ENCODE measurements around the gene CACNA2D3. TPM values are rescaled to one million over a fixed set of nuclear protein-coding genes. Genes with fewer than 3 reads are reported as not detected.
"Not testable (repeated sequence)": the region's sequence is repeated elsewhere in the genome, so short reads cannot be mapped to it uniquely, and the experiment has no call there.

CACNA2D3 gene
- total RNA-seq, 1 donor from 2014 or later = 0.70 TPM

- Histone ChIP-seq H3K4me3 (ENCODE audit: insufficient read depth, low read depth, low read length) (no peak overlapping the region), H4K20me1 (ENCODE audit: insufficient read depth, low read length) (no peaks in the 10 kb centered on the region), H3K4me1 (ENCODE audit: insufficient read depth, low read length) (no peaks in the 10 kb centered on the region), H3K27me3 (ENCODE audit: insufficient read depth, low read length) (no peaks in the 10 kb centered on the region), H3K36me3 (ENCODE audit: insufficient read depth, low read length) (no peaks in the 10 kb centered on the region), H3K27ac (ENCODE audit: low read depth, low read length) (no peak overlapping the region), H3K4me2 (ENCODE audit: low read length) (no peak overlapping the region), H2AFZ (ENCODE audit: low read depth, low read length) (no peak overlapping the region), H3K9ac (ENCODE audit: low read length) (no peak overlapping the region), H3K9me3 (ENCODE audit: insufficient read depth, low read depth, low read length) (no peaks in the 10 kb centered on the region), H3K79me2 (ENCODE audit: insufficient read depth, low read length) (no peaks in the 10 kb centered on the region)
- TF ChIP-seq CTCF (IDR thresholded peaks at IDR 0.05; ENCODE audit: insufficient read depth, low read depth, low read length) (no peak), EZH2 (IDR thresholded peaks at IDR 0.05; ENCODE audit: insufficient read depth, low read length) (no peak)
- H3K9me3 Mint-ChIP-seq (ENCODE audit: unreplicated experiment) = peaks cover under 1% of the 10 kb centered on the region
- H3K27me3 Mint-ChIP-seq (ENCODE audit: low read depth, unreplicated experiment) = no peaks in the 10 kb centered on the region
- H3K4me1 Mint-ChIP-seq (ENCODE audit: low read depth, unreplicated experiment) = peaks cover 1% of the 10 kb centered on the region
- H3K4me3 Mint-ChIP-seq (ENCODE audit: unreplicated experiment) = no peak overlapping the region
- no peak for DNase-seq (ENCODE audit: low read depth)
- H3K36me3 Mint-ChIP-seq (ENCODE audit: low read depth, unreplicated experiment) = no peaks in the 10 kb centered on the region
- no peak for FAIRE-seq
- no peak overlapping the region for H3K27ac Mint-ChIP-seq (ENCODE audit: unreplicated experiment)
Observed at GRCh38 chr3:54633444-54634121, 511.2 kb downstream of the CACNA2D3 start.

- Mint-ChIP-seq H3K27me3 (ENCODE audit: low read depth, unreplicated experiment) (no peaks in the 10 kb centered on the region), H3K27ac (ENCODE audit: unreplicated experiment) (no peak overlapping the region), H3K4me1 (ENCODE audit: low read depth, unreplicated experiment) (peaks cover 1% of the 10 kb centered on the region), H3K9me3 (ENCODE audit: unreplicated experiment) (peaks cover 3% of the 10 kb centered on the region), H3K4me3 (ENCODE audit: unreplicated experiment) (no peak overlapping the region), H3K36me3 (ENCODE audit: low read depth, unreplicated experiment) (no peaks in the 10 kb centered on the region)
- no peak overlapping the region for H3K9ac ChIP-seq (ENCODE audit: low read length)
- H3K4me3 ChIP-seq (ENCODE audit: insufficient read depth, low read depth, low read length) = no peak overlapping the region
- no peaks in the 10 kb centered on the region for H3K36me3 ChIP-seq (ENCODE audit: insufficient read depth, low read length)
- FAIRE-seq (no peak), DNase-seq (ENCODE audit: low read depth) (no peak)
- H4K20me1 ChIP-seq (ENCODE audit: insufficient read depth, low read length) = no peaks in the 10 kb centered on the region
- no peak overlapping the region for H2AFZ ChIP-seq (ENCODE audit: low read depth, low read length)
- H3K4me2 ChIP-seq (ENCODE audit: low read length) = no peak overlapping the region
- H3K27me3 ChIP-seq (ENCODE audit: insufficient read depth, low read length) = no peaks in the 10 kb centered on the region
- H3K9me3 ChIP-seq (ENCODE audit: insufficient read depth, low read depth, low read length) = no peaks in the 10 kb centered on the region
- H3K4me1 ChIP-seq (ENCODE audit: insufficient read depth, low read length) = no peaks in the 10 kb centered on the region
- H3K27ac ChIP-seq (ENCODE audit: low read depth, low read length) = no peak overlapping the region
- no peak for TF ChIP-seq EZH2 (IDR thresholded peaks at IDR 0.05; ENCODE audit: insufficient read depth, low read length)
- no peak for TF ChIP-seq CTCF (IDR thresholded peaks at IDR 0.05; ENCODE audit: insufficient read depth, low read depth, low read length)
- H3K79me2 ChIP-seq (ENCODE audit: insufficient read depth, low read length) = no peaks in the 10 kb centered on the region
Observed at GRCh38 chr3:54634122-54634469, 511.7 kb downstream of the CACNA2D3 start.

GRCh38 chr3:54639790-54640372 is 517.5 kb downstream of the CACNA2D3 start:
- not testable (repeated sequence) for H3K9ac ChIP-seq (ENCODE audit: low read length)

More at GRCh38 chr3:54639790-54640372, 517.5 kb downstream of the CACNA2D3 start:
- H3K36me3 ChIP-seq (ENCODE audit: insufficient read depth, low read length); H3K27ac ChIP-seq (ENCODE audit: low read depth, low read length); H3K4me1 ChIP-seq (ENCODE audit: insufficient read depth, low read length); H3K36me3 Mint-ChIP-seq (ENCODE audit: low read depth, unreplicated experiment); H2AFZ ChIP-seq (ENCODE audit: low read depth, low read length); H3K4me3 Mint-ChIP-seq (ENCODE audit: unreplicated experiment); H3K4me1 Mint-ChIP-seq (ENCODE audit: low read depth, unreplicated experiment); H3K4me2 ChIP-seq (ENCODE audit: low read length); H3K9me3 Mint-ChIP-seq (ENCODE audit: unreplicated experiment); H3K9me3 ChIP-seq (ENCODE audit: insufficient read depth, low read depth, low read length); FAIRE-seq; H3K79me2 ChIP-seq (ENCODE audit: insufficient read depth, low read length); DNase-seq (ENCODE audit: low read depth); H3K27me3 ChIP-seq (ENCODE audit: insufficient read depth, low read length); H3K4me3 ChIP-seq (ENCODE audit: insufficient read depth, low read depth, low read length); H3K27ac Mint-ChIP-seq (ENCODE audit: unreplicated experiment); H4K20me1 ChIP-seq (ENCODE audit: insufficient read depth, low read length): not testable (repeated sequence)
- H3K27me3 Mint-ChIP-seq (ENCODE audit: low read depth, unreplicated experiment) = peaks cover 23% of the 10 kb centered on the region
